Lower lobe of right lung (tissue), 2 donors: Measurements from ENCODE around the gene LIX1. TPM values are rescaled to one million over a fixed set of nuclear protein-coding genes. Genes with fewer than 3 reads are reported as not detected.

Source experiments
- ATAC-seq, 2 donors: fragments of 200-7000 bp; cut with Tn5 transposase; one replicate each; pipeline ENCODE4 v1.9.1; 2020 to 2022; ENCODE audit warnings: mild to moderate bottlenecking in 2 of 2, moderate library complexity in 2 of 2
- DNase-seq: peaks from one replicate; pipeline ENCODE4 v3.0.0-alpha.2; 2020
- H3K27ac ChIP-seq: fragments of 200-600 bp; one replicate; pipeline ENCODE4 v1.8.0; 2022
- H3K27me3 ChIP-seq: fragments of 200-600 bp; one replicate; pipeline ENCODE4 v1.8.0; 2022; ENCODE audit warnings: low read depth
- H3K36me3 ChIP-seq: fragments of 200-600 bp; one replicate; pipeline ENCODE4 v1.8.0; 2022; ENCODE audit warnings: mild to moderate bottlenecking
- H3K4me1 ChIP-seq: fragments of 200-600 bp; one replicate; pipeline ENCODE4 v1.8.0; 2022
- H3K4me3 ChIP-seq: fragments of 200-600 bp; one replicate; pipeline ENCODE4 v1.8.0; 2022; ENCODE audit warnings: mild to moderate bottlenecking
- H3K9me3 ChIP-seq: fragments of 200-600 bp; one replicate; pipeline ENCODE4 v1.8.0; 2022
- CTCF ChIP-seq: fragments of 200-600 bp; IDR thresholded peaks from one replicate; pipeline ENCODE4 v1.8.0; 2022; ENCODE audit warnings: antibody characterized with exemption, mild to moderate bottlenecking
- intact Hi-C: fragments of 100-400 bp; cut with DNase I; formaldehyde crosslinking; loops from one replicate; pipeline ENCODE4 v1.11.0; 2022
- total RNA-seq: library from RNA; stranded (reverse); fragmentation: NEBNext Ultra II Directional; extraction: Animal tissue kit (Norgen Biotek cat#: 25700); gene quantifications from one replicate; pipeline ENCODE4 v1.2.1, GENCODE V29; 2021
- donor health status: DM: no; HTN: yes; CAD: no; lungs with severe emphysema.

LIX1 gene
- total RNA-seq, 1 donor from 2014 or later: not detected

- no peak for DNase-seq
- Histone ChIP-seq H3K4me1 (no peaks in the 10 kb centered on the region), H3K27me3 (no peaks in the 10 kb centered on the region), H3K4me3 (no peak overlapping the region), H3K36me3 (no peaks in the 10 kb centered on the region), H3K27ac (no peak overlapping the region), H3K9me3 (no peaks in the 10 kb centered on the region)
- no peak for ATAC-seq
- no peak for TF ChIP-seq CTCF
- intact Hi-C loops: no loop called here
Measured at GRCh38 chr5:97133101-97133500, 9.3 kb downstream of the LIX1 start.

GRCh38 chr5:97131921-97132320 is 10.5 kb downstream of the LIX1 start:
- DNase-seq (no peak), ATAC-seq (no peak)
- intact Hi-C loops: no loop called here
- Histone ChIP-seq H3K36me3 (no peaks in the 10 kb centered on the region), H3K4me1 (no peaks in the 10 kb centered on the region), H3K27ac (no peak overlapping the region), H3K27me3 (no peaks in the 10 kb centered on the region), H3K9me3 (no peaks in the 10 kb centered on the region), H3K4me3 (no peak overlapping the region)
- TF ChIP-seq CTCF: no peak

- Histone ChIP-seq H3K4me3 (no peak overlapping the region), H3K27me3 (no peaks in the 10 kb centered on the region), H3K27ac (no peak overlapping the region), H3K4me1 (no peaks in the 10 kb centered on the region), H3K9me3 (no peaks in the 10 kb centered on the region), H3K36me3 (no peaks in the 10 kb centered on the region)
- intact Hi-C loops: no loop called here
- DNase-seq (no peak), ATAC-seq (no peak)
- no peak for TF ChIP-seq CTCF
Measured at GRCh38 chr5:97131139-97131710, 11.2 kb downstream of the LIX1 start.

- H3K36me3 ChIP-seq: no peaks in the 10 kb centered on the region
- intact Hi-C loops: no loop called here
- no peak overlapping the region for H3K4me3 ChIP-seq
- ATAC-seq (no peak), DNase-seq (no peak)
- H3K27ac ChIP-seq: no peak overlapping the region
- H3K27me3 ChIP-seq: no peaks in the 10 kb centered on the region
- H3K9me3 ChIP-seq: no peaks in the 10 kb centered on the region
- H3K4me1 ChIP-seq: no peaks in the 10 kb centered on the region
- no peak for TF ChIP-seq CTCF
Measured at GRCh38 chr5:97127727-97128126, 14.7 kb downstream of the LIX1 start.

GRCh38 chr5:97125125-97125683 is 17.2 kb downstream of the LIX1 start:
- H3K4me1 ChIP-seq: no peaks in the 10 kb centered on the region
- H3K27ac ChIP-seq: no peak overlapping the region
- H3K36me3 ChIP-seq: no peaks in the 10 kb centered on the region
- TF ChIP-seq CTCF: no peak
- DNase-seq (no peak), ATAC-seq (no peak)
- H3K27me3 ChIP-seq: no peaks in the 10 kb centered on the region
- no peaks in the 10 kb centered on the region for H3K9me3 ChIP-seq
- intact Hi-C loops: no loop called here
- no peak overlapping the region for H3K4me3 ChIP-seq
